ENCODE measurements around the gene PTAR1.

The PTAR1 gene

GRCh38 chr9:69748304-69748703, 11.5 kb downstream of the PTAR1 start:
- DNase-seq, result no peak

DNA sequence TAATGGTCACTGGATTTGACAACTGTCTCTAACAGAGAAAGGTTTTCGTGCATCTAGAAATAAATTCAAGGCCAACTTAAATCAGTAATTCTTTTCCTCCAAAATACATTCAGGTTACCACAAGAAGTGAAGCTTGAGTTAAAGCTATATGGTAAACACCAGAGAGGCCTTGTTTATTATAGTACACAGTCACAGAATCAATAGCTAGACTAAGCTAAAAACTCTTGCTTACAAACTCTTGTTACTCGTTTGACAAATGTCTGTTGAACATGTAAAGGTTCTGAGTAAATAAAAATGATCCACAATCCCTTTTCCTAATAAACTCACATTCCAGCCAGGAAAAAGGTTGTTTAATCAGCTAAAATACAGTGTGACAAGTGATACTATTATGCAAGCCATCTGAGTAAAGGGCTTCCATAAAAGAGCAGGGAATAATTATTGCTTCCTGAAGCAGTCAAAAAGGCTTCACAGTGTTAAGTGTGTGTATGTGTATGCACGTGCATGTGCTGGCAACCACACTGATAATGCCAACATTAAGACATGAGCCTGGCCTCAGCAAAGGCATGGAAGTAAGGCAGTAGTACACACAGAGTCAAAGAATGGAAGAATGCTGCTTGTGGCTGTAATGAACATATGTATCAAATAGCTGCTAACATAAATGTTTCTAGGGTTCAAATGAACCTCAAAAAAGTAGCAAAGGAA, 12.8 kb downstream of the PTAR1 start:
- DNase-seq, result no peak

DNA sequence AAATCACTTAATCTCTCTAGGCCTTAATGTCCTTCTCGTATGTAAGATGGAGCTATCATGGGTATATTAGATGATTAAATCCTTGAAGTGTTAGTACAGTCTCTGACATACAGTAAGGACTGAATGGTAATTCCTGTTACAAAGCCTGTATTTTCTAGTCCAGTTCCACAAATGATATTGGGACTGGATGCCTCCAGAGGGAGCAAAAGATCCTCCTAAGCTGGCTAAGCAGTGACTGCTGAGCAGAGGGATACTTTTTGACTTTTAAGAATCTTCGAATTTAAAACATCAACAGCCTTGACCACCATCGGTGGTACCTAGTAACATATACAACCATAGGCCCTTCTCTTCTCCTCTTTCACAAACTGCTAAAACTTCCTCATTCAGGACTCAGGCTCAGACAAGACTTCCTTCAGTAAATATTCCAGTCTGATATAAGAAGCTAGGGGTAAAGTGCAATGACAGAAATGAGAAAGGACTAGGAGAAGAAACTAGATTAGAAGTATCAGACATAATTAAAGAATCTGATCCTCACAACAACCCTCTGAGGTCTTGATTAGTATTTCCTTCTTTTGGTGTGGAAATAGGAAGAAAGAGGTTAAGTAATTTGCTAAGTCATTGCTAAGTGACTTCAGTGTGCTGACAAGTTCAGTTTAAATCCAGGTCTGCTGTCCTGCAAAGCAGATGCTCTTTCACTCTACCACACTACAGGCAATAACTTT, 13.9 kb downstream of the PTAR1 start:
- no peak for DNase-seq

DNA sequence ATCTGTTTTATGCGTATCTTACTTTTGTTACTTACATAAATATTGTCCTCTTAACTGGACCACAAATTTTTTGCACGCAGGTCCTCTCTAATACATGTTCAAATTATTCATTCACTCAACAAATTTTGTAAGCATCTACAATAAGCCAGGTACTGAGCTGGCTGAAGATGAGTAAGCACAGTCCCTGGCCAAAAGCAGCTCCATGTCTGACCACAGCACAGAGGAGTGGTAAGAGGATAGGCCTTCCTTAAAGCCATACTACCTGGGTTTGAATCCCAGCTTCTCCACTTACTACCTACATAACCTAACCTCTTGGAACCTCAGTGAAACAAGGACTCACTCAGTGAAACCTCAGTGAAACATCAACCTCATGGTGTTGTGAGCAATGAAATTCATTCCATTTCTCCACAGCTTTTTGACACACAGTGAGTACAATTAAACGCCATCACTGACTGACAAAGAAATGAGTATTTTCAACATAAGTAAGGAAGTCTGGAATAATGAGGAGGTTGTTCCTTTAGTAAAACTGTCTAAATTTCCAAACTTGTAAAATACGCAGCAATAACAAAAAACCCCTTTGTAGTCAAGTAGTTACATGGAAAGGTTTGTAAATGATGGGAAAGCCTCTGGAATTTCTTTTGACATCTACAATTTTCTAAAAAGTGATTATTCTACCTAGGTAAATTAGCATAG, 15.0 kb downstream of the PTAR1 start:
- no peak for DNase-seq

GRCh38 chr9:69743930-69744329, 15.9 kb downstream of the PTAR1 start:
- DNase-seq, result no peak

- no peak for DNase-seq
Observed at GRCh38 chr9:69740872-69741505, 18.8 kb downstream of the PTAR1 start.

DNA sequence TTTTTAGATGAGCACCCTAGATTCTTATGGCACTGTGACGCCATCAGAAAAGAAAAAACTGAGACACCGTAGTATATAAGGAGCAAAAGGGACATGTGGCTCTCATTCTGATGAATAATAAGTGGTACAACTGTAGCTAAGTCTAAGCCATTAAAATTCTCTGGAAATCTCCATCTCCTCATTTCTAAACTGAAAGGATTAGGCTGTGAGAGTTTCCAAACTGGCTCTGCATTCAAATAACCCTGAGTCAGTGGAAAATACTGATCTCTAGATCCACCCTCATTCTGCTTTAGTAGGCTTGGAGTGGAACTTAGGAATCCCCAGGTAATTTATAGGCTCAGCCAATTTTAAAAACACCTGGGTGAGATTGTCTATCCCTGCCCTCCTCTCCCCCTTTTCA, 28.5 kb downstream of the PTAR1 start:
- no peak for DNase-seq

GRCh38 chr9:69719983-69720382, 39.8 kb downstream of the PTAR1 start:
- no peak for DNase-seq

GRCh38 chr9:69719367-69719766, 40.4 kb downstream of the PTAR1 start:
- no peak for DNase-seq

GRCh38 chr9:69718218-69718617, 41.6 kb downstream of the PTAR1 start:
- no peak for DNase-seq

- DNase-seq, result no peak
Observed at GRCh38 chr9:69715825-69716224, 44.0 kb downstream of the PTAR1 start.

DNA sequence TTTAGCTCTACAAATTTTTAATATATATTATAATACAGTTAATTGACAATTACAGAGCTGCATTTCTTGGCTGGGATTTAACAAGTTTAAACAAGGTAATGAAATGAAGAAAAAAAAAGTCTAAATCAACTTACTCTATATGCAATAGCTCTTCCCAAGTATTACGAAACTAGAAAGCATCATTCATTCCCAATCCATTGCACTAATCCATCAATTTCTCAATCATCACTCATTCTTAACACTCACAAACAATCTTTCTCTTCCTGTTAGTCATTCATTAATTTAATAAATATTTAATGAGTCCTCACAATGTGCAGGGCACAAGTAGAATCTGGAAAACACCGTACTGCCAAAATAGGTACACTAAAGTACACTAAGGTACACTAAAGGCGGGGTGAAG, 44.7 kb downstream of the PTAR1 start:
- no peak for DNase-seq

DNA sequence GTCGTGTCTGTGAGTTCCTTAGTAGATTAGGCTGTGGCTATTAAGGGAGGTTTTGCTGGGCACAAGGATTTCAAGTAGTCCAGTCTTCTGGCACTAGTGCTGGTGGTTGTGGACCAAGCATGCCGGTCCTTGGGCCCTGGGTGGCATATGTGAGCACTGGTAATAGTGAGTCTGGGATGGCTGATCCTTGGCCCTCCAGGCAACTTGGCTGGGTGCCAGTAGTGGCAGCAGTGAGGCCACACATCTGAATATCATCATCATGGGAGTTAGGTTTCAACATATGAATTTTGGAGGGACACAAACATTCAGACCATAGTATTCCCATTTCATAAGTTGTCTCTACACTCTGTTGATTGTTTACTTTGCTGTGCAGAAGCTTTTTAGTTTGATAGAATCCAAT, 62.3 kb downstream of the PTAR1 start:
- no peak for DNase-seq

DNA sequence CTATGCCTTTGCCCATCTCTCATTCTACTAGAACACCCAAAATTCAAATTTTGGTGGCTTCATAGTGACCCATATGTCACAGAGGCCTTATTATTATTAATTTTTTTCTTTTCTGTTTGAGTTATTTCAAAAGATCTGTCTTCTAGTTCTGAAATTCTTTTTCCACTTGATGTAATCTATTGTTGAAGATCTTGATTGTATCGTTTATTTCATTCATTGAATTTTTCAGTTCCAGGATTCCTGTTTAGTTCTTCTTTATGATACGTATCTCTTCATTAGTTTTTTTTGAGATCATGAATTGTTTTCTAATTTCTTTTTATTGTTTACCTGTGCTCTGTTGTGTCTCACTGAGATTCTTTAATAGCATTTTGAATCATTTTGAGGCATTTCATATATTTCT, 63.0 kb downstream of the PTAR1 start:
- no peak for DNase-seq

DNA sequence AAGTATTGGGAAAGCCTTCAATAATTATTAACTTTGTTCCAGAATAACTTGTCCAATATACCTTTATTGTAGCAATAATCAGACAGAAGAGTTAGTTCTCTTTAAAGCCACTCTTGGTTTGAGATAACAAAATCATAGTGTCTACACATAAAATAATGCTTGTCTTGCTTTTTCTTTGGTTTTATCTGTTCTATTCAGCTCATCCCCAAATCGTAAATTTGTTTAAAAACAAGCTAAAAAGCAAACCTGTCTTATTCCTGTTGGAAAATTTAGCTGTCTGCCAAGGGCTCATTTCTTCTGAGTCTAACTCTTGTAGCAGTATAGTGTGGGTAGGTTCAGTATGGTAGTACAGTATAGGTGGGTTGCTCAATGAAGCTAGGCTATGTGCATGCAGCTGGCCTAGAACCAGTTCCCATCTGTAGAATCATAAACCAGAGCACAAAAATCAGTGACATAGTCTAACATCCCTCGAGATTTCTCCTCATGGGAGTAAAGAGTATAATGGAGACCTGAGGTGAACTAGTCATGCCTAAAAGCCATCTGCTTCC, 69.7 kb downstream of the PTAR1 start:
- no peak for DNase-seq

DNA sequence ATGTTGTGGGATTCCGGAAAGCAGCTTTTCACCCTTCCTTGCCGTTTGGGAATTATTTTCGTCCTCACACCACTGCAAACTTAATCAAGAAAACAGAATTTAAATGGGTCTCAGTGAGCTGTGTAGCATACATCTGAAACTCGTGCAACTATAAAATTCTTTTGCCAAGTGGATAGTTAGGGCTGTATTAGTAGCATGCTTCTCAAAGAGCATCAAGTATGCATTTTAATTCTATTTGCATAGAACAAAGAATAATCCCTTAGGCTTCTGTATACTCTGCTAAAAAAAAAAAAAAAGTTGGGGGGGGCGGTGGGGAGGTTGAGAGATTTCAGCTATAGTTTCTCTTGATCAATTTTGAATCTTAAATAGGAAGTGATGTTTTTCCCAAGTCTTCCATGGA, 75.9 kb downstream of the PTAR1 start:
- no peak for DNase-seq

DNA sequence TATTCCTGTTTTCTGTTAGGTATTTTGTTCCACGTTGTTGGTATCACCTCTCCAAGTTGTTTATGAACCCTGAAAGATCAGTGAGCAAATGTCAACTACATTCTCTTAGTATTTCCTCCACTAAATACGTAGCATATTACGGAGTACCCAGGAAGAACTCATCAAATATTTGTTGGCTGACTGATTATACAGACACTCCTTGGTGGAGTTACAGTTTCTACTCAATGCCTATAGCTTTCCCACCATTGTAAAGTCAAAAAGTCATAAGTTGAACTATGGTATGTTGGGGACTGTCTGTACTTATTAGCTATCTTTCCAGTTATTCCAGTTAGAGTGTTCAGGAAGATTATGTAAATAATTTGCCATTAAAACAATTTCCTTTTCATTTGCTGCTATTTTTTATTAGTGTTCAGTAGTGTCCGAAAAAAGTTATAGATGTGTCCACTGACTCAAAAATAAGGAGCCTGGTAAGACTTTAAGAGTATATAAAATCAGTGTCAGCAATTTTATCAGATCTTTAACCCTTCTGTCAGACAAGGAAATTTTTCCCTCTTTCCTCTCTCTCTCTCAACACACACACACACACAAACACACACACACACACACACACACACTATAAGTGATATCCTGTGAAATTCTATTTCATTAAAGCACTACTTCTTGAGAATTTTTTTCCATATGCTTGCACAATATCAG, 80.8 kb downstream of the PTAR1 start:
- no peak for DNase-seq

DNA sequence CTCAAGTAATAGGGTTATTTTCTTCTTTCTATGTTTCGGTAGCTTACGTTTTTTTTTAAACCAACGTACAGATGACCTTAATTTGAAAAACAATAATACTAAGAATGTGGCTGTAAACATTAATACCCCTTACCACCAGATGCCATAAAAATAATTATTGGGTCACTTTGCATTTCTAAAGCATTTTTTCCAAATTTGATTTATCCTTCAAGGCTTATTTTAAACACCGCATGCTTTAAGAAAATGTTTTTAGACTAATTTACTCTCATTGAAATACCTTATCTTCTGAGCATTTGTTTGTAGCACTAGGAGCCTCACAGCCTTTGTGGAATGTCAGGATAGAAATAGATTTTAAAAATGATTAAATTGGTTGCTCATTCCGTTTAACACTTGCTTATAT, 81.9 kb downstream of the PTAR1 start:
- no peak for DNase-seq

DNA sequence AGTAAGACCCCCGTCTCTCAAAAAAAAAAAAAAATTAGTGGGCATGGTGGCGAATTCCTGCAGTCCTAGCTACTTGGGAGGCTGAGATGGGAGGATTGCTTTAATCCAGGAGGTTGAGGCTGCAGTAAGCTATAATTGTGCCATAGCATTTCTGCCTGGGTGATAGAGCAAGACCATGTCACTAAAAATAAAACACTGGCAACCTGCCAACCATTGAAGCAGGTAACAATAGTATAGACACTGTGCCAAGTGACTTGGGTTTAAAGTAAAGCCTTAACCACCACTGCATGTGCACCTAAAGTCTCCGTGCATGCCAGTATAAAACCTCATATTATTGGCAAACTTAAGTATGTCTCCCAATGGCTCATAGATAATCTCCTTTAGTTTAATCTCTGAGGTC, 84.2 kb downstream of the PTAR1 start:
- DNase-seq, result no peak

GRCh38 chr9:69674716-69675438, 84.9 kb downstream of the PTAR1 start:
- no peak for DNase-seq

GRCh38 chr9:69674112-69674685, 85.6 kb downstream of the PTAR1 start:
- no peak for DNase-seq

- DNase-seq, result no peak
Observed at GRCh38 chr9:69673311-69673640, 86.5 kb downstream of the PTAR1 start.

All from stimulated activated CD4-positive, alpha-beta T cell treated with anti-CD3 and anti-CD28 coated beads, Interleukin-2, amount 100 ng/mL, for 24 hours (primary cell).